Keratinocyte (primary cell): Measurements from ENCODE around the gene TMEM143.

Experiments used
- EZH2 ChIP-seq: IDR thresholded peaks from one replicate; pipeline ENCODE4 v1.6.1; 2012; ENCODE audit warnings: inconsistent platforms, mild to moderate bottlenecking, low read length, moderate library complexity
- TF ChIP-seq, protein P1 (sequence below), 3 experiments: IDR thresholded peaks in 1 of 3; conservative IDR thresholded peaks in 1 of 3; optimal IDR thresholded peaks in 1 of 3; 2 replicates in 2 of 3; 3 replicates in 1 of 3; pipeline versions ENCODE3 to v1.5.1; 2011; ENCODE audit warnings: low read length in 3 of 3, mild to moderate bottlenecking in 3 of 3, moderate library complexity in 2 of 3, control low read depth in 1 of 3, inconsistent platforms in 1 of 3; ENCODE audit not compliant: insufficient read depth in 2 of 3; ENCODE audit errors: extremely low read depth in 1 of 3

DNA sequence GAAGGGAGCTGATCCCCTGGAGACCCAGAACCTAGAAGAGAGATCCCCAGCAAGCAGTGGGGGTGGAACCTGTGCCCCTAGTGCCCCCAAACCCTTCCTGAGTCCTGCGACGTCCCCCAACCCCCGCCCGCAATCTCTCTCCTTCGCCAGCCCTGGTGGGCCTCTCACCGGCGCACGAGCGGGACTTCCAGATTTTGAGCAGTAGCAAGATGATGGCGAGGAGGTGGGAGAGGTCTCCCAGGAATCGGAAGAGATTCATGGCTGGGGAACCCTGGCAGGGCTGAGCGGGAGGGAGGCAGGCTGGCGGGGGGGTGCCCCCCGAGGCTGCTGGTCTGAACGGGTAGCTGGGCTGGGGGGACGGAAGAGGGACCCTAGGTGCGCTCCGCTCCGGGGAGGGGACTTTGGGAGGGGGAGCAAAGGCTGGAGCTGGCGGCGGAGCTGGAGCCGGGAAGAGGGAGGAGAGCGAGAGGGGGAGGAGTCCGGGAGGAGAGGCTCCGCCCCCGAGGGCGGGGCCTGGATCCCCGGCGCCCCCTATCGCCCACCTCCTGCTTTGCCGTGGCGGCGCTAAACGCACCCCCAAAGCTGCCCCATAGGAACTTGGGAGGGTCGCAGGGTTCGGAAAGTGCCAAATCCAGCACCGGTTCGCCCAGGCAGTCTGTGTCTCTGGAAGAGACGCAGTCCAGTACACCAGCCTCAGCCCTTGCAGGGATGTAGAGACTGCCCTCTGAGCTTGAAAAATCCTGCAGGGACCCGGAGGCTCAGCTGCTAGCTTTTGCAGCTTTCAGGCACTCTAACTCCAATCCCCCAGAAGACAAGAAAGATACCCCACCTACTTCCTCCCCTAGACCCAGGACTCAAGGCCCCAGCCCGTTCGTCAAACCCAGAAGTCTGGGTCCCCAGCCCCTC is 27.6 kb upstream of the TMEM143 start, which contains the start of gene KDELR1:
- TF ChIP-seq, protein P1, sequence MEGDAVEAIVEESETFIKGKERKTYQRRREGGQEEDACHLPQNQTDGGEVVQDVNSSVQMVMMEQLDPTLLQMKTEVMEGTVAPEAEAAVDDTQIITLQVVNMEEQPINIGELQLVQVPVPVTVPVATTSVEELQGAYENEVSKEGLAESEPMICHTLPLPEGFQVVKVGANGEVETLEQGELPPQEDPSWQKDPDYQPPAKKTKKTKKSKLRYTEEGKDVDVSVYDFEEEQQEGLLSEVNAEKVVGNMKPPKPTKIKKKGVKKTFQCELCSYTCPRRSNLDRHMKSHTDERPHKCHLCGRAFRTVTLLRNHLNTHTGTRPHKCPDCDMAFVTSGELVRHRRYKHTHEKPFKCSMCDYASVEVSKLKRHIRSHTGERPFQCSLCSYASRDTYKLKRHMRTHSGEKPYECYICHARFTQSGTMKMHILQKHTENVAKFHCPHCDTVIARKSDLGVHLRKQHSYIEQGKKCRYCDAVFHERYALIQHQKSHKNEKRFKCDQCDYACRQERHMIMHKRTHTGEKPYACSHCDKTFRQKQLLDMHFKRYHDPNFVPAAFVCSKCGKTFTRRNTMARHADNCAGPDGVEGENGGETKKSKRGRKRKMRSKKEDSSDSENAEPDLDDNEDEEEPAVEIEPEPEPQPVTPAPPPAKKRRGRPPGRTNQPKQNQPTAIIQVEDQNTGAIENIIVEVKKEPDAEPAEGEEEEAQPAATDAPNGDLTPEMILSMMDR (optimal IDR thresholded peaks at IDR 0.05 in 1 of 3, IDR thresholded peaks at IDR 0.05 in 1 of 3, conservative IDR thresholded peaks at IDR 0.05 in 1 of 3; ENCODE audit: extremely low read depth in 1 of 3, insufficient read depth in 2 of 3, low read length in 3 of 3): peak; percentile 81 to 99 (median 81)
- no peak for TF ChIP-seq EZH2
